WTC11 (cell line): ENCODE data around the gene FNDC1.

Source experiments
- AFF4 ChIP-seq: sonication (generic); formaldehyde crosslinking; IDR thresholded peaks from 2 replicates; pipeline ENCODE4 v1.8.1; 2023; ENCODE audit warnings: mild to moderate bottlenecking, missing genetic modification reagents, borderline replicate concordance
- CTCF ChIP-seq: fragments of 200-600 bp; IDR thresholded peaks from 2 replicates; pipeline ENCODE4 v1.8.0; 2022; ENCODE audit warnings: antibody characterized with exemption
- E2F1 ChIP-seq: sonication (generic); formaldehyde crosslinking; IDR thresholded peaks from 2 replicates; pipeline ENCODE4 v1.8.0; 2022; ENCODE audit warnings: mild to moderate bottlenecking, missing genetic modification reagents
- EMX1 ChIP-seq: fragments of 250-450 bp; sonication (Bioruptor Pico); IDR thresholded peaks from 2 replicates; pipeline ENCODE4 v1.8.0; 2021; ENCODE audit warnings: mild to moderate bottlenecking
- FOXP4 ChIP-seq: sonication (generic); formaldehyde crosslinking; IDR thresholded peaks from 2 replicates; pipeline ENCODE4 v1.8.0; 2022; ENCODE audit warnings: mild to moderate bottlenecking, missing genetic modification reagents
- GABPB1 ChIP-seq: sonication (generic); formaldehyde crosslinking; IDR thresholded peaks from 2 replicates; pipeline ENCODE4 v1.8.1; 2023; ENCODE audit warnings: mild to moderate bottlenecking, missing genetic modification reagents
- IRF2 ChIP-seq: sonication (generic); formaldehyde crosslinking; IDR thresholded peaks from 2 replicates; pipeline ENCODE4 v1.8.0; 2022; ENCODE audit warnings: low read depth, missing genetic modification reagents, borderline replicate concordance
- ZNF138 ChIP-seq: sonication (generic); formaldehyde crosslinking; conservative IDR thresholded peaks from 2 replicates; pipeline ENCODE4 v1.8.1; 2022; ENCODE audit warnings: mild to moderate bottlenecking, moderate library complexity, missing genetic modification reagents
- ZNF219 ChIP-seq: sonication (generic); formaldehyde crosslinking; IDR thresholded peaks from 2 replicates; pipeline ENCODE4 v1.8.0; 2023; ENCODE audit warnings: missing genetic modification reagents, mild to moderate bottlenecking, borderline replicate concordance
- ZNF416 ChIP-seq: fragments of 250-450 bp; sonication (Bioruptor Pico); IDR thresholded peaks from 2 replicates; pipeline ENCODE4 v1.9.0; 2021; ENCODE audit warnings: mild to moderate bottlenecking, inconsistent platforms
- TF ChIP-seq, protein P1 (sequence below): sonication (generic); formaldehyde crosslinking; conservative IDR thresholded peaks from 2 replicates; pipeline ENCODE4 v1.8.1; 2023; ENCODE audit warnings: mild to moderate bottlenecking, low read depth, missing genetic modification reagents, moderate library complexity
- TF ChIP-seq, protein P2 (sequence below): sonication (generic); formaldehyde crosslinking; conservative IDR thresholded peaks from 2 replicates; pipeline ENCODE4 v1.8.1; 2022; ENCODE audit warnings: mild to moderate bottlenecking, missing genetic modification reagents
- TF ChIP-seq, protein P3 (sequence below): sonication (generic); formaldehyde crosslinking; IDR thresholded peaks from 2 replicates; pipeline ENCODE4 v1.8.0; 2022; ENCODE audit warnings: mild to moderate bottlenecking, missing genetic modification reagents
- TF ChIP-seq, protein P4 (sequence below): sonication (generic); formaldehyde crosslinking; IDR thresholded peaks from 2 replicates; pipeline ENCODE4 v1.8.1; 2023; ENCODE audit warnings: mild to moderate bottlenecking, moderate library complexity, missing genetic modification reagents

GRCh38 chr6:159279790-159280277 is 110.6 kb downstream of the FNDC1 start:
- no peak for TF ChIP-seq CTCF
- no peak for TF ChIP-seq E2F1 (CRISPR knock-in tag)
- TF ChIP-seq, protein P1, sequence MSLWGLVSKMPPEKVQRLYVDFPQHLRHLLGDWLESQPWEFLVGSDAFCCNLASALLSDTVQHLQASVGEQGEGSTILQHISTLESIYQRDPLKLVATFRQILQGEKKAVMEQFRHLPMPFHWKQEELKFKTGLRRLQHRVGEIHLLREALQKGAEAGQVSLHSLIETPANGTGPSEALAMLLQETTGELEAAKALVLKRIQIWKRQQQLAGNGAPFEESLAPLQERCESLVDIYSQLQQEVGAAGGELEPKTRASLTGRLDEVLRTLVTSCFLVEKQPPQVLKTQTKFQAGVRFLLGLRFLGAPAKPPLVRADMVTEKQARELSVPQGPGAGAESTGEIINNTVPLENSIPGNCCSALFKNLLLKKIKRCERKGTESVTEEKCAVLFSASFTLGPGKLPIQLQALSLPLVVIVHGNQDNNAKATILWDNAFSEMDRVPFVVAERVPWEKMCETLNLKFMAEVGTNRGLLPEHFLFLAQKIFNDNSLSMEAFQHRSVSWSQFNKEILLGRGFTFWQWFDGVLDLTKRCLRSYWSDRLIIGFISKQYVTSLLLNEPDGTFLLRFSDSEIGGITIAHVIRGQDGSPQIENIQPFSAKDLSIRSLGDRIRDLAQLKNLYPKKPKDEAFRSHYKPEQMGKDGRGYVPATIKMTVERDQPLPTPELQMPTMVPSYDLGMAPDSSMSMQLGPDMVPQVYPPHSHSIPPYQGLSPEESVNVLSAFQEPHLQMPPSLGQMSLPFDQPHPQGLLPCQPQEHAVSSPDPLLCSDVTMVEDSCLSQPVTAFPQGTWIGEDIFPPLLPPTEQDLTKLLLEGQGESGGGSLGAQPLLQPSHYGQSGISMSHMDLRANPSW (CRISPR knock-in tag) = no peak
- no peak for TF ChIP-seq FOXP4 (CRISPR knock-in tag)
- no peak for TF ChIP-seq ZNF138 (CRISPR knock-in tag)
- no peak for TF ChIP-seq IRF2
- TF ChIP-seq, protein P2, sequence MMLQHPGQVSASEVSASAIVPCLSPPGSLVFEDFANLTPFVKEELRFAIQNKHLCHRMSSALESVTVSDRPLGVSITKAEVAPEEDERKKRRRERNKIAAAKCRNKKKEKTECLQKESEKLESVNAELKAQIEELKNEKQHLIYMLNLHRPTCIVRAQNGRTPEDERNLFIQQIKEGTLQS (CRISPR knock-in tag) = no peak
- no peak for TF ChIP-seq AFF4 (CRISPR knock-in tag)
- TF ChIP-seq ZNF219 (CRISPR knock-in tag) = no peak
- TF ChIP-seq, protein P3, sequence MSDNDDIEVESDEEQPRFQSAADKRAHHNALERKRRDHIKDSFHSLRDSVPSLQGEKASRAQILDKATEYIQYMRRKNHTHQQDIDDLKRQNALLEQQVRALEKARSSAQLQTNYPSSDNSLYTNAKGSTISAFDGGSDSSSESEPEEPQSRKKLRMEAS (CRISPR knock-in tag) = no peak
- TF ChIP-seq, protein P4, sequence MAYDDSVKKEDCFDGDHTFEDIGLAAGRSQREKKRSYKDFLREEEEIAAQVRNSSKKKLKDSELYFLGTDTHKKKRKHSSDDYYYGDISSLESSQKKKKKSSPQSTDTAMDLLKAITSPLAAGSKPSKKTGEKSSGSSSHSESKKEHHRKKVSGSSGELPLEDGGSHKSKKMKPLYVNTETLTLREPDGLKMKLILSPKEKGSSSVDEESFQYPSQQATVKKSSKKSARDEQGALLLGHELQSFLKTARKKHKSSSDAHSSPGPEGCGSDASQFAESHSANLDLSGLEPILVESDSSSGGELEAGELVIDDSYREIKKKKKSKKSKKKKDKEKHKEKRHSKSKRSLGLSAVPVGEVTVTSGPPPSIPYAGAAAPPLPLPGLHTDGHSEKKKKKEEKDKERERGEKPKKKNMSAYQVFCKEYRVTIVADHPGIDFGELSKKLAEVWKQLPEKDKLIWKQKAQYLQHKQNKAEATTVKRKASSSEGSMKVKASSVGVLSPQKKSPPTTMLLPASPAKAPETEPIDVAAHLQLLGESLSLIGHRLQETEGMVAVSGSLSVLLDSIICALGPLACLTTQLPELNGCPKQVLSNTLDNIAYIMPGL = no peak
- no peak for TF ChIP-seq GABPB1
- TF ChIP-seq ZNF416 (CRISPR knock-in tag) = no peak
- no peak for TF ChIP-seq EMX1 (CRISPR knock-in tag)
